NCI-H2227 (cell line): ENCODE results near the gene KCNA5.

Experiments
- DNase-seq: peaks from one replicate; lab custom pipeline; 2025; ENCODE audit not compliant: unreplicated experiment; lab: John Stamatoyannopoulos, UW

Gene KCNA5

GRCh38 chr12:5043589-5044419 lies at the start of gene KCNA5:
Gene KCNA5, plus strand, starts transcription at chr12:5043879. Its CDS starts 269 bp downstream, at chr12:5044148.
- DNase-seq, result peak; percentile 44

- no peak for DNase-seq
Observed at GRCh38 chr12:4994622-4995021, 49.1 kb upstream of the KCNA5 start.

- no peak for DNase-seq
Observed at GRCh38 chr12:4996714-4997113, 47.0 kb upstream of the KCNA5 start.

- no peak for DNase-seq
Observed at GRCh38 chr12:4997939-4998338, 45.7 kb upstream of the KCNA5 start.

- DNase-seq, result no peak
Observed at GRCh38 chr12:5000204-5000603, 43.5 kb upstream of the KCNA5 start.

GRCh38 chr12:5000658-5001385 lies 42.9 kb upstream of the KCNA5 start:
- no peak for DNase-seq

- peak; percentile 79 for DNase-seq
Observed at GRCh38 chr12:5003025-5003666, 40.5 kb upstream of the KCNA5 start.

GRCh38 chr12:5008661-5009060 lies 35.0 kb upstream of the KCNA5 start:
- DNase-seq, result no peak

GRCh38 chr12:5010151-5010550 lies 33.5 kb upstream of the KCNA5 start:
- no peak for DNase-seq

GRCh38 chr12:5012337-5012736 lies 31.3 kb upstream of the KCNA5 start:
- no peak for DNase-seq

GRCh38 chr12:5013266-5013730 lies 30.4 kb upstream of the KCNA5 start:
- DNase-seq, result no peak

- DNase-seq, result no peak
Observed at GRCh38 chr12:5014269-5014668, 29.4 kb upstream of the KCNA5 start.

- no peak for DNase-seq
Observed at GRCh38 chr12:5015711-5016492, 27.8 kb upstream of the KCNA5 start.

GRCh38 chr12:5016526-5016925 lies 27.2 kb upstream of the KCNA5 start:
- DNase-seq, result no peak

GRCh38 chr12:5017638-5018348 lies 25.9 kb upstream of the KCNA5 start:
- no peak for DNase-seq

GRCh38 chr12:5018677-5019076 lies 25.0 kb upstream of the KCNA5 start:
- no peak for DNase-seq

GRCh38 chr12:5022025-5022424 lies 21.7 kb upstream of the KCNA5 start:
- no peak for DNase-seq

- peak; percentile 58 for DNase-seq
Observed at GRCh38 chr12:5022465-5023061, 21.1 kb upstream of the KCNA5 start.

GRCh38 chr12:5023842-5024241 lies 19.8 kb upstream of the KCNA5 start:
- DNase-seq, result no peak
